ENCODE data around the gene GUCY2C. TPM values are rescaled to one million over a fixed set of nuclear protein-coding genes. Genes with fewer than 3 reads are reported as not detected.

GUCY2C gene
- total RNA-seq, 1 donor from 2014 or later, result not detected

- H3K36me3 Mint-ChIP-seq (ENCODE audit: low read depth), result no peaks in the 10 kb centered on the region
- peaks cover 22% of the 10 kb centered on the region for H3K27me3 Mint-ChIP-seq (ENCODE audit: insufficient read depth)
- no peaks in the 10 kb centered on the region for H3K4me1 Mint-ChIP-seq (ENCODE audit: low read depth)
- DNase-seq (ENCODE audit: low spot score), result no peak
- no peak overlapping the region for H3K27ac Mint-ChIP-seq
- H3K9me3 Mint-ChIP-seq, result no peaks in the 10 kb centered on the region
- intact Hi-C loops (cut with micrococcal nuclease), result no loop called here
- no peak overlapping the region for H3K4me3 Mint-ChIP-seq
Measured at GRCh38 chr12:14571779-14572178, 124.6 kb downstream of the GUCY2C start.

DNA sequence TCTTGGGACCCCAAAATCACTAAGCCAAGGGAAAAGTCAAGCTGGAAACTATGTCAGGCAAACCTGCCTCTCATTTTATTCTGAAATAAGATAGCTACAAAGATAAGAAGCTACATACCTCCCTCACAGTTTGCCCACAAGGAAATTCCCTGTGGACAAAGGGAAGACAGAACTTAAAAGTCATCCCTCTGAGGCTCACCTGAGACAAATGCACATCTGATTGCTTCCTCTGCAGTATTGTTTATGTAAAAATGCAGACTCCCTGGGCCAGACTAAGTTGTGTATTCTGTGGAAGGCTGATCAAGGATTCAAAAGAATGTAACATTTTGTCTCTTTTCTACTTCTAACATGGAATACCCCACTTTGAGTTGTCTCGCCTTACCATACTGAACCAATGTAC is 126.2 kb downstream of the GUCY2C start:
- no peak overlapping the region for H3K27ac Mint-ChIP-seq
- intact Hi-C loops (cut with micrococcal nuclease), result no loop called here
- no peak overlapping the region for H3K4me3 Mint-ChIP-seq
- no peaks in the 10 kb centered on the region for H3K36me3 Mint-ChIP-seq (ENCODE audit: low read depth)
- no peaks in the 10 kb centered on the region for H3K4me1 Mint-ChIP-seq (ENCODE audit: low read depth)
- no peak for DNase-seq (ENCODE audit: low spot score)
- peaks cover 30% of the 10 kb centered on the region for H3K27me3 Mint-ChIP-seq (ENCODE audit: insufficient read depth)
- H3K9me3 Mint-ChIP-seq, result no peaks in the 10 kb centered on the region

DNA sequence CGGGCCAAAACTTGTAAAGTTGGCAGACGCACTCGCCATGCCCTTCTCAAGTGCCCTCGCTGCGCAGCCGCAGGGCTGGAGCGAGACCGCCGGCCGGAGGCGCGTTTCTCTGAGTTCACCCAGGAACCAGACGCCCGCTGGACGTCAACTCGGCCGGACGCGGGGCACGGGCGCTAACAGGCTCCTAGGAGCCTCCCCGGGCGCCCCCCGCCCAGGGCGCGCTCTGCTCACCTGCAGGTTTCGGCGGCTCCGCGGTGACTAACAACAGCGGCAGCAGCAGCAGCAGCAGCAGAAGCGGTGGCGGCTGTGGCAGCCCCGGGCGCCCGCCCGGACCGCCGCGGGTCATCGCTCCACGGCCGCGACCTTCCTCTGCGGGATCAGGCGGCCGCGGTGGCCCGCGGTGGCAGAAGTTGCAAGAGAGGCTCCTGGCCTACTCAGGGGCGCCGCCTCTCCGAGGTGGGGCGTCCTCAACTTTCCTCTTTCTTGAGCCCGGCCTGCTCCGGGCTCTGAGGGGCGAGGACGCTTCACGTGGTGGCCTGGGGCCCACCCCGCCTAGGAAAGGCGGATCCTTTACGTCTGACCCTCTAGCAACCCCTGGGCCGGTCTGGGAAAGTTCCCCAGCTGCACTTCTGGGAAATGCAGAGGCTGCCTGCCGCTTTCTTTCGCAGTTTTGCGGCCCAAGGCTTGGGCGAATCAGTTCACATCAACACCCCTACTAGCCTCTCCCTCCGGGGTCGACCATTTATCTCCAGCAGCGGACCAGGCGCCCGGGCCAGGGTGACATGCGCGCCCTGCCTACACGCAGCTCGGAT is 128.8 kb downstream of the GUCY2C start, which contains the start of gene PLBD1:
Gene PLBD1, minus strand, starts transcription at position 533 of the 812 bp plus-strand sequence. Its CDS starts 187 bp downstream, at position 346.
- intact Hi-C loops (cut with micrococcal nuclease), result no loop called here
- no peak for DNase-seq (ENCODE audit: low spot score)
- Mint-ChIP-seq H3K36me3 (ENCODE audit: low read depth) (no peaks in the 10 kb centered on the region), H3K4me1 (ENCODE audit: low read depth) (no peaks in the 10 kb centered on the region), H3K27me3 (ENCODE audit: insufficient read depth) (peaks cover 41% of the 10 kb centered on the region), H3K9me3 (no peaks in the 10 kb centered on the region), H3K4me3 (peak within 1 kb of the TSS; percentile 47), H3K27ac (no peak within 1 kb of the TSS)

GRCh38 chr12:14564336-14564959 is 132.0 kb downstream of the GUCY2C start:
- Mint-ChIP-seq H3K36me3 (ENCODE audit: low read depth) (no peaks in the 10 kb centered on the region), H3K27ac (no peak overlapping the region), H3K4me3 (no peak overlapping the region), H3K9me3 (no peaks in the 10 kb centered on the region), H3K4me1 (ENCODE audit: low read depth) (no peaks in the 10 kb centered on the region), H3K27me3 (ENCODE audit: insufficient read depth) (peaks cover 34% of the 10 kb centered on the region)
- intact Hi-C loops (cut with micrococcal nuclease), result no loop called here
- DNase-seq (ENCODE audit: low spot score), result no peak

- intact Hi-C loops (cut with micrococcal nuclease), result no loop called here
- H3K4me3 Mint-ChIP-seq, result no peak overlapping the region
- H3K36me3 Mint-ChIP-seq (ENCODE audit: low read depth), result no peaks in the 10 kb centered on the region
- H3K4me1 Mint-ChIP-seq (ENCODE audit: low read depth), result no peaks in the 10 kb centered on the region
- DNase-seq (ENCODE audit: low spot score), result no peak
- H3K27ac Mint-ChIP-seq, result no peak overlapping the region
- H3K9me3 Mint-ChIP-seq, result no peaks in the 10 kb centered on the region
- peaks cover 25% of the 10 kb centered on the region for H3K27me3 Mint-ChIP-seq (ENCODE audit: insufficient read depth)
Measured at GRCh38 chr12:14563046-14563445, 133.4 kb downstream of the GUCY2C start.

Other genes starting within 250 kb of the GUCY2C start
- gene PLBD1, start 128.7 kb downstream of the GUCY2C start, total RNA-seq, result not detected in 2 replicates
- gene WBP11, start 106.9 kb upstream of the GUCY2C start, total RNA-seq, result 128 and 142 TPM in 2 replicates
- gene C12orf60, start 107.1 kb upstream of the GUCY2C start, total RNA-seq, result 2.1 and 2.2 TPM in 2 replicates
- gene SMCO3, start 117.6 kb upstream of the GUCY2C start, total RNA-seq, result not detected in 2 replicates
- gene ART4, start 146.9 kb upstream of the GUCY2C start, total RNA-seq, result not detected in 2 replicates
- gene MGP, start 189.3 kb upstream of the GUCY2C start, total RNA-seq, result not detected in 2 replicates
- gene ERP27, start 241.9 kb upstream of the GUCY2C start, total RNA-seq, result 2.2 and 2.3 TPM in 2 replicates

All from activated T-helper 1 cell treated with anti-CD3 and anti-CD28 coated beads, Interleukin-12 subunit alpha, Interleukin-12 subunit beta, Interleukin-2, Interleukin-4 antibody, amounts not matched to agents 30 ng/mL and 10 ng/mL and 1 ng/mL, durations not matched to agents 14 hours and 24 hours and 36 hours (primary cell).